NOMO-1 (cell line): ENCODE results near the gene PA2G4.
"Not testable (repeated sequence)": the region's sequence is repeated elsewhere in the genome, so short reads cannot be mapped to it uniquely, and the experiment has no call there.

Experiments
- DNase-seq, 2 experiments: peaks; one replicate each; lab custom pipeline; 2025; ENCODE audit not compliant: unreplicated experiment in 2 of 2; lab: John Stamatoyannopoulos, UW

The PA2G4 gene

GRCh38 chr12:56104109-56104814 lies at the start of gene PA2G4:
Gene PA2G4, plus strand, starts transcription at chr12:56104559. Its CDS starts 179 bp downstream, at chr12:56104738.
- peak; percentile 99 to 100 for DNase-seq

DNA sequence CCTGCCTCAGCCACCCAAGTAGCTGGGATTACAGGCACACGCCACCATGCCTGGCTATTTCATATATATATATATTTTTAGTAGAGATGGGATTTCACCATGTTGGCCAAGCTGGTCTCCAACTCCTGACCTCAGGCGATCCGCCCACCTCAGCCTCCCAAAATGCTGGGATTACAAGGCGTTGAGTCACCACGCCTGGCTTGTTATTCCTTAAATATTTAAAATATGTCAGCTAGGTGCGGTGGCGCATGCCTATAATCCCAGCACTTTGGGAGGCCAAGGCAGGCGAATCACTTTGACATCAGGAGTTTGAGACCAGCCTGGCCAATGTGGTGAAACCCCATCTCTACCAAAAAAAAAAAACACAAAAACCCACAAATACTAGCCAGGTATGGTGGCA lies 44.4 kb upstream of the PA2G4 start:
- DNase-seq, result not testable (repeated sequence)

DNA sequence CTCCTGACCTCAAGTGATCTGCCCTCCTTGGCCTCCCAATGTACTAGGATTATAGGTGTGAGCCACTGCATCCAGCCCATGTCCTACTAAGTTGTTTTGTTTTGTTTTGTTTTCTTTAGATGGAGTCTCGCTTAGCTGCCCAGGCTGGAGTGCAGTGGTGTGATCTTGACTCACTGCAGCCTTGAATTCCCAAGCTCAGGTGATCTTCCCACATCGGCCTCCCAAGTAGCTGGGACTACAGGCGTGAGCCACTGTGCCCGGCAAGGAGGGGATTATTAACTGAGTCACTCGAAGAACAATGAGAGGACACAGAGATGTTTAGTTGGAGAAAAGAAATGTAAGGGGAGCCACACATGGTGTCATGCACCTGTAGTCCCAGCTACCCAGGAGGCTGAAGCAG lies 42.4 kb upstream of the PA2G4 start:
- DNase-seq, result no peak

- no peak for DNase-seq
These were observed 41.4 kb upstream of the PA2G4 start for GRCh38 chr12:56062996-56063395.

DNA sequence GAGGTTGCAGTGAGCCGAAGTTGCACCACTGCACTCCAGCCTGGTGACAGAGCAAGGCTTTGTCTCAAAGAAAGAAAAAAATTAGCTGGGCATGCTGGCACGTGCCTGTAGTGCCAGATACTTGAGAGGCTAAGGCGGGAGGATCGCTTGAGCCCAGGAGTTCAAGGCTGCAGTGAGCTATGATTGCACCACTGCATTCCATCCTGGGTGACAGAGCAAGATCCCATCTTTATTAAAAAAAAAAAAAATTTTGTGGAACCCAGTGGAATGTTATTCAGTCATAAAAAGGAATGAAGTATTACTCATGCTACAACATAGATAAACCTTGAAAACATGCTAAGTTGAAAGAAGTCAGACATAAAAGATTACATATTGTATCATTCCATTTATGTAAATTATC lies 32.7 kb upstream of the PA2G4 start:
- DNase-seq, result no peak

- no peak for DNase-seq
These were observed 30.0 kb upstream of the PA2G4 start for GRCh38 chr12:56074396-56074795.

- not testable (repeated sequence) for DNase-seq
These were observed 26.4 kb upstream of the PA2G4 start for GRCh38 chr12:56077966-56078365.

DNA sequence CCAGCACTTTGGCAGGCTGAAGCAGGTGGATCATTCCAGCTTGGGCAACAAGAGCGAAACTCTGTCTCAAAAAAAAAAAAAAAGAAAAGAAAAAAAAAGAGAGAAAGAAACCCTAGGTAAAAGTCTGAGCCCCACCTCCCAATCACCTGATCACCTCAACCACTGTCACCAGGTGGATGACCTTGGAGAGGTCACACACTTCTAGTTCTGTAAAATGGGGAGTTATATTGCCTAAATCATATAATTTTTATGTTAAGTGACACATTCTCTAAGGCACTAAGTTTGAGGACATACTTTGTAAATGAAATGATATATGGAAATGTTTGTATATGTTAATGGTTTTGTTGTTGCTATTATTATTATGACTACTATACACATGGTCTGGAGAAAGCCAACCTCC lies 25.9 kb upstream of the PA2G4 start:
- DNase-seq, result no peak

DNA sequence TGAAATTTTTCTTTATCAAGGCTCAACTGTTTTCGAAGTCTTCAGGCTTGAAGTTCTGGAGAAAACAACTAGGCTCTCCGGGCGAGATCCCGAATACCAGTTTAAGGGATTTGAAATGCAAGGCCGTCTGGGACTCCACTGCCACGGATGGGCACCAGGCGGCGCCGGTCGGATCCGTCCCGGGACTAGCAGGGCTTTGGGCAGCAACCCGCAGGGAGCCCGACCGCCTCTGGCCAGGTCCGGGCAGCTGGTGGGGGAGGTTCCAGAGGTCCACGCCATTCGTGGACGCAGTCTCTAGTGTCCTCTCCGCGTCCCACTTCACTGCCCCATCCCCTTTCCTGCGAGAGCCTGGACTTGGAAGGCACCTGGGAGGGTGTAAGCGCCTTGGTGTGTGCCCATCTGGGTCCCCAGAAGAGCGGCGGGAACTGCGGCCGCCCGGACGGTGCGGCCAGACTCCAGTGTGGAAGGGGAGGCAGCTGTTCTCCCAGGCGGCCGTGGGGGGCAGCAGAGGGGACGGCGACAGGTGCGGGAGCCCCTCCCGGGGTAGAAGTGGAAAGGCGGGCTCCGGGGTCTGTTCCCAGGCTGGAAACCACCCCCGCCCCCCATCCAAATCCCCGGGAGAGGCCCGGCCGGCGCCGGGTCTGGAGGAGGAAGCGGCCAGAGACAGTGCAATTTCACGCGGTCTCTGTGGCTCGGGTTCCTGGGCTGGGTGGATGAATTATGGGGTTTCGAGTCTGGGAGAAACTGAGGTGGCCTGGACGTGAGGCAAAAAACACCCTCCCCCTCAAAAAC lies 25.2 kb upstream of the PA2G4 start:
- peak; percentile 54 to 61 for DNase-seq

DNA sequence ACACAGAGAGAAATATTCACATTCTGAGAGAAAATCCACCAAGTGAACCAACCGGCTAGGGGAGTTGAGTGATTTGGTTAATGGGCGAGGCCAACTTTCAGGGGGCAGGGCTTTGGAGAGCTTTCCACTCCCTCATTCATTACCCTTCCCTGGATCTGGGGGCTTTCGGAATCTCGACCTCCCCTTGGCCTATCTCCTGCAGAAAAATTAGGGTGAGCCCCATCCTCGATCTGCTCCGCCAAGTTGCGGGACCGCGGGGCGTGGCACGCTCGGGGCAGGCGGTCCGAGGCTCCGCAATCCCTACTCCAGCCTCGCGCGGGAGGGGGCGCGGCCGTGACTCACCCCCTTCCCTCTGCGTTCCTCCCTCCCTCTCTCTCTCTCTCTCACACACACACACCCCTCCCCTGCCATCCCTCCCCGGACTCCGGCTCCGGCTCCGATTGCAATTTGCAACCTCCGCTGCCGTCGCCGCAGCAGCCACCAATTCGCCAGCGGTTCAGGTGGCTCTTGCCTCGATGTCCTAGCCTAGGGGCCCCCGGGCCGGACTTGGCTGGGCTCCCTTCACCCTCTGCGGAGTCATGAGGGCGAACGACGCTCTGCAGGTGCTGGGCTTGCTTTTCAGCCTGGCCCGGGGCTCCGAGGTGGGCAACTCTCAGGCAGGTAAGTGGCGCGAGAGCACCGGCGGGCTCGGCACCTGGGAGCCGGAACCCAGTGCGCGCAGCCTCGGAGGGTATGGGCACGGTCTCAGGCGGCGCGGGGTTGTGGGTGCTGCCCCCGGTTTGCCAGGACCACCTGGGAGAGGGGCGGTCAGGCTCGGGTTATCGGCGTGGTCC lies 24.4 kb upstream of the PA2G4 start, which contains the start of gene ERBB3:
TSS of gene ERBB3 (plus strand) at position 443 of the 833 bp plus-strand sequence. CDS start at position 579, 136 bp downstream.
- peak; percentile 67 to 79 for DNase-seq

- no peak for DNase-seq
These were observed 23.7 kb upstream of the PA2G4 start for GRCh38 chr12:56080556-56081138.

- DNase-seq, result no peak
These were observed 22.7 kb upstream of the PA2G4 start for GRCh38 chr12:56081393-56082347.

- no peak for DNase-seq
These were observed 22.0 kb upstream of the PA2G4 start for GRCh38 chr12:56082382-56082781.

GRCh38 chr12:56082967-56083366 lies 21.4 kb upstream of the PA2G4 start:
- no peak for DNase-seq

GRCh38 chr12:56084958-56085543 lies 19.3 kb upstream of the PA2G4 start:
- DNase-seq, result no peak

GRCh38 chr12:56086096-56086495 lies 18.3 kb upstream of the PA2G4 start:
- no peak for DNase-seq

GRCh38 chr12:56086608-56087007 lies 17.8 kb upstream of the PA2G4 start:
- no peak for DNase-seq

DNA sequence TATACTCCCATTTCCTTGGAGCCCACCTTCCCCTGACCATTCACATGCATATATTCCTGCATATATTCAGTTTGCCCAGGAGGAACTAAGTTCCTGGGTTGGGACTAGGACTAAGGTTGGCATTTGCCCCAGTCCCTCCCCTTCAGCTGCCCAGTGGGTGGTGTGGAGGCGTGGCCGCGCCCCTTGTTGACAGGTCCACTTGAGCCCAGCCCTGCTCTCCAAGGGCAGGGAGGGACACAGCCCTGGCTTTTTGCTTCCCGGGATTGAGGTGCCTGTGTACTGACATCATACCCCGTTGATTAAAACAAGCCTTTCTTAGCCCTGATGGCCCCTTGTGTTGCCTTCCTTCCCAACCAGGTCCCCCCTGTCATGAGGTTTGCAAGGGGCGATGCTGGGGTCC lies 17.1 kb upstream of the PA2G4 start:
- DNase-seq, result no peak

- DNase-seq, result no peak
These were observed 6.6 kb upstream of the PA2G4 start for GRCh38 chr12:56097738-56098137.
